Endothelial cell of umbilical vein (primary cell): Measurements from ENCODE around the gene NBEA.

Source experiments
- CTCF ChIP-seq, 2 donors: IDR thresholded peaks; 1 replicate in 1 of 2; 2 replicates in 1 of 2; pipeline ENCODE4 v1.5.1; 2011; ENCODE audit warnings: low read length in 2 of 2, mild to moderate bottlenecking in 2 of 2, moderate library complexity in 2 of 2, control low read depth in 1 of 2, inconsistent platforms in 1 of 2, low read depth in 1 of 2; ENCODE audit not compliant: insufficient read depth in 1 of 2; ENCODE audit errors: extremely low read depth in 1 of 2
- EZH2 ChIP-seq: IDR thresholded peaks from 2 replicates; pipeline ENCODE4 v1.6.1; 2012; ENCODE audit warnings: borderline replicate concordance, low read depth, mild to moderate bottlenecking, moderate library complexity, low read length, inconsistent platforms; ENCODE audit not compliant: severe bottlenecking
- MAX ChIP-seq: IDR thresholded peaks from 2 replicates; pipeline ENCODE4 v1.6.1; 2011; ENCODE audit not compliant: insufficient read depth, insufficient read length
- MYC ChIP-seq: IDR thresholded peaks from one replicate; pipeline ENCODE4 v1.6.1; 2011; ENCODE audit warnings: mild to moderate bottlenecking, low read depth, low read length
- POLR2A ChIP-seq: IDR thresholded peaks from 2 replicates; pipeline ENCODE4 v1.6.1; 2012; ENCODE audit warnings: low read depth, mild to moderate bottlenecking, control low read depth, low read length
- POLR2AphosphoS5 ChIP-seq: IDR thresholded peaks from 2 replicates; pipeline ENCODE4 v1.6.1; 2012; ENCODE audit warnings: low read depth, mild to moderate bottlenecking, control low read depth, low read length, moderate library complexity; ENCODE audit not compliant: insufficient read depth

DNA sequence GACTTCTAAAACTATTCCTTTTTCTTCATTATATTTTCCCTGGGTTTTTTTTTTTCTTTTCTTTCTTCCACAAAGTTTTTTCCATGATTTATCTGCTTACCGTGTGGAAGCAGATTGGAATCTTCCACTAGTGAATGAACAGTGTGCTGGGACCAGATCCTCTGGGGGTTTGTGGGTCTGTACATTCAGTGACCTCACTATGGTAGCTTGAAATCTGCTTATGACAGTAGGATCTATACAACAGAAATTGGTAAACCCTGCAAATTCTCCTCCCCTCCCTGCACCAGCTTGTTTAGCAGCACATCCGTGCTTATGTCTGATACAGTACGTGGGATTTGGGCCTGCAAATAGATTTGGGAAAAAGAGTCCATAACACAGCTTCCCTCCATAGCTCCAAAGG lies 560.4 kb downstream of the NBEA start:
- no peak for TF ChIP-seq CTCF (IDR thresholded peaks at IDR 0.05; ENCODE audit: extremely low read depth in 1 of 2, insufficient read depth in 1 of 2, low read depth in 1 of 2, low read length in 2 of 2)
- TF ChIP-seq POLR2A, result no peak
- no peak for TF ChIP-seq POLR2AphosphoS5
- TF ChIP-seq MAX, result no peak
- no peak for TF ChIP-seq MYC
- no peak for TF ChIP-seq EZH2
